Measurements from ENCODE around the gene ZFR.
"Not testable (repeated sequence)": the region's sequence is repeated elsewhere in the genome, so short reads cannot be mapped to it uniquely, and the experiment has no call there.

The ZFR gene

DNA sequence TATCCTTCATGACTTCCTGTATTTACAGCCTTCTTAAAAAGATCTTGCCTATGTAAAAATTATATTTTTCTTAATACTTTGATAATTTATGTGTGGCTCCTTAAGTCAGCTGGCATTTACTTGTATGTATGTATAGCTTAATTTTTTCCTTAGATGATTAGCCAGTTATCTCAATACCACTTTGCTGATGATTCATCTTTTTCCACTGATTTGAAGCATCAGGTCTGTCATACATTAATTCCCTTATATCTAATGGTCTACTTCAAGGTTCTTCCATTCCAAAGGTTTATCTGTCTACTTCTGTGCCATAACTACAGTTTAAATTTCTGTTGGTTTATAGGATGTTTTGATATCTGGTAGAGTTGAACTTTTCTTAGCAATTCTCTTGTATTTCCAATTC lies 86.9 kb downstream of the ZFR start:
- no peak for DNase-seq (ENCODE audit: low read depth)

DNA sequence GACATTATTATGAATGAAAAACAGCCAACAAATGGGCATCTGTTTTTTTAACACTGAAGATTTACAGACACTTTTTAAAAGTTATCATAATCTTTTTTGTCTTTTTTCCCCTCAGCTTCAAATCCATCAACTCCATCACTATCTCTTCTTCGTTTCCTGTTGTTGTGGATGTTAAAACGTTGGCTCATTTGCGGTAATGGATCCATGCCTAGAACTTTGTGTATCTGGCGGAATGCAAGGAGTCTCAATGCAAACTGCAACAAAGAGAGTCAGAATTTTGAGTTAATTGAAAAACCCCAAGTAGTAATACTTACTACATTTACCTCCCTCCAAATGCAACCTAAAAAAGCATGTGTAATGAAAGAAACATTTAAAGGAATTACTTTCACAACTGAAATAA lies 88.9 kb downstream of the ZFR start:
- DNase-seq (ENCODE audit: low read depth) = no peak

DNA sequence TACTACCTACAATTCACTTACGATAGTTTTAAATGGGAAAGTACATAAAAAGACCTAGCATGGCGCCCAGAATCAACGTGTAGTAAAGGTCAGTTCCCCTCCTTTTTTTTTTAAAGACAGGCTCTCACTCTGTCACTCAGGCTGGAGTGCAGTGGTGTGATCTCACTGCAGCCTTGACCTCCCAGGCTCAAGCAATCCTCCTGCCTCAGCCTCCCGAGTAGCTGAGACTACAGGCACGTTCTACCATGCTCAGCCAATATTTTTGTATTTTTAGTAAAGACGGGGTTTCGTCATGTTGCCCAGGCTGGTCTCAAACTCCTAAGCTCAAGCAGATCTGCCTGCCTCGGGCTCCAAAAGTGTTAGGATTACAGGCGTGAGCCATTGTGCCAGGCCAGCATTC lies 91.1 kb downstream of the ZFR start:
- no peak for DNase-seq (ENCODE audit: low read depth)

DNA sequence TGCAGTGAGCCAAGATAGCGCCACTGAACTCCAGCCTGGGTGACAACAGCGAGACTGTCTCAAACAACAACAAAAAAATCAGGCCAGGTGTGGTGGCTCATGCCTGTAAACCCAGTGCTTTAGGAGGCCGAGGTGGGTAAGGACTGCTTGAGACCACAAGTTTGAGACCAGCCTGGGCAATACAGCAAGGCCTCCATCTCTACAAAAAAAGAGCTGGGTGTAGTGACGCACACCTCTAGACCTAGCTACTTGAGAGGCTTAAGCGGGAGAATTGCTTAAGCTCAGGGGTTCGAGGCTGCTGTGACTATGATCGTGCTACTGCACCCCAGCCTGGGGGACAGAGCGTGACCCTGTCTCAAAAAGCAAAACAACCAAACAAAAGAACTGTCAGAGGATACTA lies 91.9 kb downstream of the ZFR start:
- no peak for DNase-seq (ENCODE audit: low read depth)

DNA sequence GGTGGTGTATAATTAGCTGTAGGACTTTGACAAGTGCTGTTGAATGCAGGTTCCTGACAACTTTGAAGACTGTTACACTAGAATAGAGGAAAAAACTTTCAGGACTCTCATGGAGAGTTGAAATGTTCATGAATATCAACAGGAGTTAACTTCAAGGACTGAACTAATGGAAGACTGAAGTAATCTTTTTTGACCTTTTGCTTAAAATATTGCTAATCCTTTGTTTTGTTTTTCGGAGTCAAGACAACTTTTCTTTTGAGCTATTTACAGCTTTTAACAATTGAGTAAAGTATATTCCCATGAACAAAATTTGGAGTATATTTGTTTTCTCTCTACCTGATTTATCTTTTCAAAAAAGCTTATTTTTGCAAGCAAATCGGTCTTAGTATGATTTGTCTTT lies 97.7 kb downstream of the ZFR start:
- DNase-seq (ENCODE audit: low read depth) = no peak

DNA sequence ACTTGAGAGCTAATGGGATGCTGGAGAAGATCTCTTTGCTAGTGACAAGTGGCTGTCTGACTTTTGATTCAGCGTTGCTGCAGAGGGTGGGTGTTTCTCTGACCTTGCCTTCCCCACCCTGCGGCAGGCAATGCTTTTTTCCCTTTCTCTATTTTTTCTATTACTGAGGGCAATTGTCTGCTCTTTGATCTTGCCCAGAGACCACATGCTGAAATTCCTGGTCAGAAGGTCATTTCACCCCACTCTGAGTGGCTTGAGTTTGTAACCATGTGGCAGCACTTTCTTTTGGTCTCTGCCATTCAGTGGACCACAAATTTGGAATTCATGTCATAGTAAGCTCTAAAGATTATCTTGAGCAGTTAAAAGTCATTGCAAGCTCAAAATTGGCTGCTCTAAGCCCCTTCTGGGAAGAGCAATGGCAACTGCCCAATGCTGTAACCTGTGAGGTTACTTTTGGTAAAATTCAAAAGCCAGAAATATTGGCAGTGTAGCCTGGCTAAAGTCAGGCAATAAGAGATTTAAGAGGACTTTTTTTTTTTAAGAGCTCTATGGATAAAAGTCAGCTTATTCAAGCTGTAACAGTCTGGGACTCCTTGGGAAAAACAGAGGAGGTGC lies 101.4 kb downstream of the ZFR start:
- DNase-seq (ENCODE audit: low read depth) = no peak

DNA sequence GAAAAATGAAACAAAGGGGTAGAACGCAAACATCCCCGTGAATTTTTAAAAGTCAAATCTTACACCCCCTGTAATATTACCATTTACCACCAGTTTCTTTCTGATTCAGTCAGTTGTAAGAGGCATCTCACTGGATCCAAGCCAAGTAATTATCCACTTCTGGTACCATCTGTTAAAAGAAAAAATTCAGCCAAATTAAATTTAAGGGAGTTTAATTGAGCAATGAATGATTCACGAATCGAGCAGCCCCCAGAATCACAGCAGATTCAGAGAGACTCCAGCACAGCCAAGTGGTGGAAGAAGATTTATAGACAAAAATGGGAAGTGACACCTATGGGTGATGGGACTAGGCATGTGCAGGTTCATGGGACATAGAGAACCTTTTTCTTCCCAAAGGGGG lies 101.9 kb downstream of the ZFR start:
- no peak for DNase-seq (ENCODE audit: low read depth)

DNA sequence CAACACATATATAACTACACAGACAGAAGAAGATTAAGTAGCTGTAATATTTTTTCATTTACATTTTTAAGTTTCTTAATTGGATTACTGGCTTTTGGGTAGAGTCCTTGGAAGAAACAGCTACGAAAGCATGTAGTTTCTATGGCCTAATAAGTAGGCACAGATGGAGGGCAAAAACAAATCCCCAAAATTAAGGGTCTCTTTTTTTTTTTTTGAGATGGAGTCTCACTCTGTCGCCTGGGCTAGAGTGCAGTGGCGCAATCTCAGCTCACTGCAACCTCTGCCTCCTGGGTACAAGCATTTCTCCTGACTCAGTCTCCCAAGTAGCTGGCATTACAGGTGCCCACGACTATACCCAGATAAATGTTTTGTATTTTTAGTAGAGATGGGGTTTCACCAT lies 104.7 kb downstream of the ZFR start:
- no peak for DNase-seq (ENCODE audit: low read depth)

DNA sequence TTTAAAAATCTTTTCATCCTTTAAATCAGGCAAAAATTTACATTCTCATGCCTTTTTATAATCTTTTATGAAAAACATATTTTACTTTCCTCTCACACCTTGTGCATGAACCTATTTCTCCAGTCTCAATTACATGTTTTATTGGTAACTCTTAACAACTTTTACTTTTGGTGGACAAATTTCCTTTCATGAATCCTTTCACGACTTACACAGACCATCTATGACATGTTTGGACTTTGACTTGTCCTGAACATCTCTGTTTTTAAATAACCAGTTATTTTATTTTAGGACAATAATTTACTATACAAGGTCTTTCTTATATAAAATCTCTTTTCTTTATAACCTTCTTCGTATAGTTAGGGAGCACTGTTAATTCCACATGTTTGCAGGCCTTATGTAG lies 105.3 kb downstream of the ZFR start:
- DNase-seq (ENCODE audit: low read depth) = peak; percentile 31

DNA sequence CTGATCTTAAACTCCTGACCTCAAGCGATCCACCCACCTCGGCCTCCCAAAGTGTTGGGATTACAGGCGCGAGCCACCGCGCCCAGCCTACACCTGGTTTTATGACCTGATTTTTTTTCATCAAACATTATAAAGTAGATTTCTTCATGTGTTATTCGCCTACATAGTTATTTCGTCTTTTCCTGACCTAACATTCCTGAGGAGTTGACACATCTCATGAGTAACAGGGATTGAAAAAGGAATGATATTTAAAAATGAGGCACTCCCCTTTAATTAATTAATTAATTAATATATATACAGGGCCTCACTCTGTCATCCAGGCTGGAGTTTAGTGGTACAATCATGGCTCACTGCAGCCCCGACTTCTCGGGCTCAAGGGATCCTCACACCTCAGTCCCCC lies 111.6 kb downstream of the ZFR start:
- DNase-seq (ENCODE audit: low read depth) = no peak

DNA sequence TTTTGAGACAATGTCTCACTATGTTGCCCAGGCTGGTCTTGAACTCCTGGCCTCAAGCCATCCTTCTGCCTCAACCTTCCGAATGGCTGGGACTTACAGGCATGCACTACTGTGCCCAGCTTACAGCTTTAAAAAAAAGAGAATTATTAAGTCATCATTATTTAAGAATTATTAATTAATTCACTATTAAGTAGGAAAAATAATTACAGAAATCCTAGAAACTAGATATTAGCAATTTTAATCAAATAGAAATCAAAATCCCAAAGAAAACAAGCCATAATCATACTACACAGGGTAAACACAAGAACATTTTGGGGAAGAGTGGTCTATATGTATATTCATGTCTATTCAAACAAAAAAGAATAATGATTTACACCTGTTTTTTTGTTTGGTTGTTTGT lies 112.2 kb downstream of the ZFR start:
- no peak for DNase-seq (ENCODE audit: low read depth)

DNA sequence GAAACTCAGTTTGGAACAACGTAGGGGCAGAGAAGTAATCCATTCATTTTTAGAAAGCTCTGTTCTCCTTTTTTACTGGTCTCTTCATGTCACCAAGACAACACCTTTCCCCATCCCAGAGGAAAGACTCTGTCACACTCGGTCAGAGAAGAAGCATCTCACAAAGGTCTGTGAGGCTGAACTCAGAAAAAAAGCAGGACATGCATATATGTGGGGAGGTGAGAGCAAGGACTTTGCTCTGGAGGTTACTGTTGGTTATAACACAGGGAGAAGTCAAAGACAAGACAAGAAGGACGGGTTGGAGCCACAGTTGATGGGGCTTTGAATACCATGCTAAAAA lies 112.6 kb downstream of the ZFR start:
- DNase-seq (ENCODE audit: low read depth) = no peak

DNA sequence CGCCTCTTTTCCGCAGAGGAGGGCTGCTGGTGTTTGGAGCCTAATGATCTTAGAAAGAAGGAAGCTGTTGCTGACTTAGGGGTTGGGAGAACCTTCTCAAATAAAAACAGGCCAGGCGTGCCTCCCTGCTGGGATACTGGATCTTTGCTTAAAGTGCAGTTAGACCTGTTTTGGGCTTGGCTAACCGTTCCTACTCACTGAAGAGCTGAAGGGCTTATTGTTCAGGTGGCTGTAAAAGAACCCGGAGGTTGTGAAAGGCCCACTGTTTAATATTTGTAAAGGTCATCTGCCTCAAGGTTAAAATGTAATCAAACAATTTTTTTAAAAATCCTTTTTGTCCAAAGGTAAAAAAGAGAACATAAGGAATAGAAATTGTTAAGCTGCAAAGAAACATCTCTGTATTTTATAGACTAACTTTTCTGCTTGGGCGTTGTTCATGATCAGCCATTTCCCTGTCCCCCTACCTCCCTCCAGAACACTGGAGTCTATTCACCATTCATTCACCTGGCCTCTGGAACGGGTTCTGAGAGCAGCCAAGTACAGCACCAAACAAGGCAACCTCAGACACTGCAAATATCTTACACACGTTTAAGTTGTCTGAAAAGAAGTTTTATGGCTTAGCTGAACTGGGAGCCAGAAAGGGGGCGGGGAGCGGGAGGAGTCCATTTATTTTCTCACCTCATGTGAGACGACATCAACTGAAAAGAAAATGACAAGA lies 113.2 kb downstream of the ZFR start:
- no peak for DNase-seq (ENCODE audit: low read depth)

DNA sequence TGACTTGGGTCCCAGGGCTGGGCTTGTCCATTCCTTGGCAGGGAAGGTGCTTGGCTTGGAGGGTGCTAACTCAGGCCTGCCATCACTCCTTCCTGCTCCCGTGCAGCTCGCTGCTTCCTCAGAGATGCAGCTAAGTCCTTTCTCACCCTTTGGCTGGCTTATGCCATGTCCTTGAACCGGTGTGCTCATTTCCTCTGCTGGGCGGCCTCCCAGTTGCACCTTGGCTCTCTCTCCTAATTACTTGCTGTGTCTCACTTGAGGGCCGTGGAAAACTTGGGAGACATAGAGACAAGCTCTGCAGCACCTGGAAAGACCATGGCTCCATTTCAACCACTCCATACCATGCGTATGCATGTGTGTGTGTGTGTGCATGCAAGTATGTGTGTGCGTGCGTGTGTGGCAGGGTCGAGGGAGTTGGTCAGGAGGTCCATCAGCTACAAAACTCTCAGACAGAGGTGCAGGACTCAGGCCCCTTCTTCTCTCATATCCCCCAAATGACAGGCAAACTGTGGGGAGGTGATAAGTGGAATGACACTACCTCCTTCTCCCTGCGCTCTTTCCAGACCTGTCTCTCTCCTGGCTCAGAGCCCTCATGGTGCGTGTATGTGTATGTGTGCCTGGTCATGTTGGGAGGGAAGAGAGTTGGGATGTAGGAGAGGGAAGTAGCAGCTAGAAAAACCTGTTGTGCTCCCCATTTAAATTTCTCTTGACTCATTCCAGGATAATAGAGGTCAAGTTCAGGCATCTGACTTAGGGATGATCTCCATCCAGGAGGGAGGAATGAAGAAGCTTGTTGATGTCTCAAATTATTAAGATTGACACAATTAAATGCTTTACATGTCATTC lies 114.2 kb downstream of the ZFR start:
- DNase-seq (ENCODE audit: low read depth) = no peak

DNA sequence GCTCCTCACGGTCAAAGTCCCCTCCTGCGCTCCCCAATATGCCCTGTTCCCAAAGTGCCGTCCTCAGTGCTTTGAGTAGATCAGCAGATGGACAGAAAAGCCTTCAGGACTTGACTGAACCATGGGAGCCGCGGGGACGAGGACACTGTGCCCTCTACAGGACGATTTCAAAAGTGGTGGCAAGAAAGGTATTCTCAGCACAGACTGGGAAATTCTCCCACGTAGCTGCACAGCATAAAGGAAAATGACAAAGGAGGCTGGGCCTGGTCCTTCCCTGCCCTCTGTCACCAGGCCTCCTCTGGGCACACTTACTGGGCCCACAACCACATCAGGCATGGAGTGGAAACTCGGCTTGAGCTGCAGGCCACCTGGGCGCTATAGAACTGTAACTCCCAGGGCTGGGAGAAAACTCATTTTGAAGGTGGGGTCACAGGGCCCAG lies 115.1 kb downstream of the ZFR start:
- no peak for DNase-seq (ENCODE audit: low read depth)

DNA sequence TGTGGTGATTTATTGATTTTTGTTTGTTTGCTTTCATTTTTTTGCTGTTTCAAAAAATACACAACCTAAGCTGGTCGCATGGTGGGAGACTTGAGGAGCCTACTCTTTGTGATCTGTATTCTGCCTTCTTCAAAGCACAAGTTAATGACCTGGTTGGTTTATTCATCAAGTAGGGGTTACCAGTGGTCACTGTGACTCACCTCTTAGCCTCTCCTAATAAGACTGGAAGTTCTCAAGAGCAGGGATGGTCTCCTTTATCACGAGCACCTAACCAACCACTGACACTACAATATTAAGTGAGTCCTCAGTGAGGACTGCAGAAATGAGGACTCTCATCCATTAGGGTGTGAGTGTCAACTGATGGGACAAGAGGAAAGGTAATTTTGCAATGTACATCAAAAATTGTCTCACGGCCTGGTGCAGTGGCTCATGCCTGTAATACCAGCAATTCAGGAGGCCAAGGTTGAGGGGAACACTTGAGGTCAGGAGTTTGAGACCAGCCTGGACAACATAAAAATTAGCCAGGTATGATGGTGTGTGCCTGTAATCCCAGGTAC lies 118.2 kb downstream of the ZFR start:
- no peak for DNase-seq (ENCODE audit: low read depth)

DNA sequence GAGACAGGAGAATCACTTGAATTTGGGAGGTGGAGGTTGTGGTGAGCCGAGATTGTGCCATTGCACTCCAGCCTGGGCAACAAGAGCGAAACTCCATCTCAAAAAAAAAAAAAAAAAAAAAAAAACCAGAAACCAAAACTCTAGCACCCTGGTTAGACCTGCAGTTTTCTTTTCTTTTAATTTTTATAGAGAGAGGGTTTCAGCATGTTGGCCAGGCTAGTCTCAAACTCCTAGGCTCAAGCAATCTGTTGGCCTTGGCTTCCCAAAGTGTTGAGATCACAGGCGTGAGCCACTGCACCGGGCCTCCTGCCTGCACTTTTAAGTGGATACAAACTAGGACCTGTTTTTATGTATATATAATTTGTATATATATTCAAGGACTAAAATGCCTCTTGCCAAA lies 118.9 kb downstream of the ZFR start:
- no peak for DNase-seq (ENCODE audit: low read depth)

DNA sequence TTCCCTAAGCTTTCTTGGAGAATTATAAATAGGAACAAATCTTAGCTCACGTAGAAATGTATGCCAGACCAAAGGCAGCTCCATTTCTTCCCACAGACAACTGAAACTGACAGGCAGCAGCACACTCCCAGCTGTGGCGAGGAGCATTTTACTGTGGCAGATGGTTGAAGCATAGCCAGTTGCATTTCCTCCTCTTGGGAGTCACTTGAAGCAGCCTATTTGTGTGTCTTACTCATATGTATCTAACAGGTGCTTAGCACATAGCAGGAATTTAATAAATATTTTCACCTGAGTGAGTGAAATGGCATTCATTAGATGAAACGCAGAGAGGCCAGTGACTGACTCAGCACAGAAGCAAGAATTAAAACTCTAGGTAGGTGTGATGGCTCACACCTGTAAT lies 119.5 kb downstream of the ZFR start:
- DNase-seq (ENCODE audit: low read depth) = no peak

DNA sequence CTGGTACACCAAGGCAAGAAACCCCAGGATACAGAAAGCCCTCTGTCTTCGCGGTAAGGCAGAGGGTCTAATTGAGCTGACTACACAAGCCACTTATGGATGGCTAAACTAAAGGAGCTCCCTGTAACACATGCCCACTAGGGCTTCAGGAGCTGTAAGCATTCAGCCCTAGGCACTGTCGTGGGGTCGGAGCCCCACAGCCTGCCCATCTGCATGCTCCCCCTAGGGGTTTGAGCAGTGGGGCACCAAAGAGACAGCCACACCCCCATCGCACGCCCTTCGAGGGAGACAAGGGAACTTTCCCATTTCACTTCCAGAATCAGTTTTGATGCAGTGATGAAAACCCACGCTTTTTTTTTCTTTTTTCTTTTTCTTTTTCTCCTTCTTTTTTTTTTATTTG lies 120.8 kb downstream of the ZFR start:
- DNase-seq (ENCODE audit: low read depth) = no peak

DNA sequence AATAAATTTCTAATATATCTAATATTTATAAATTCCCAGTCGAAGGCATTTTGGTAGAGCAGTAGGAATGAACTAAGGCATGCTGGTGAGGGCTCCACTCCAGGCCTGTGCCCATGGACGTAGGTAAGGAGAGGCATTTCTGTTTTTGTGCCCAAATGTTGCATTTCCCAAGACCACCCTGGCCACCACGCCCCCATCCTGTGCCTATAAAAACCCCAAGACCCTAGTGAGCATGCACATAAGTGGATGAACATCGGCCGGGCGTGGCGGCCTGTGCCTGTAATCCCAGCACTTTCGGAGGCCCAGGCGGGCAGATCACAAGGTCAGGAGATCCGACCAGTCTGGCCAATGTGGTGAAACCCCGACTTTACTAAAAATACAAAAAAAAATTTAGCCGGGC lies 121.7 kb downstream of the ZFR start:
- no peak for DNase-seq (ENCODE audit: low read depth)

DNA sequence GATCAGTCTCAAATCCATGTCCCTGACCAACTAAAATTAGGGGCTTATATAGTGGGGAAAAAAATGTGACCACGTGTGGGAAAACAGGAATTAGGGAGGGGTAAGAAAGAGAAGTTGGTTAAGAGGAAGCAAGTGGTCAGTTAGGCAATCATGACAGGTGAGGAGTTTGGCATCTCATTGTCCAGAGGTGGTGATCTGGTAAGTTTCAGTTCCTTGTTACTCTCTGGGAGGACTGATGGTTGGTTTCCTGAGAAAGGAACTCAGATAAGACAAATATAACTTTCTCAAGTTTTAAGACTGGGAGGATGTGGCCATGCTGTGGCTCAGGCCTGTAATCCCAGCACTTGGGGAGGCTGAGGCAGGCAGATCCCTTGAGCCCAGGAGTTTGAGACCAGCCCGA lies 122.8 kb downstream of the ZFR start:
- DNase-seq (ENCODE audit: low read depth) = not testable (repeated sequence)

DNA sequence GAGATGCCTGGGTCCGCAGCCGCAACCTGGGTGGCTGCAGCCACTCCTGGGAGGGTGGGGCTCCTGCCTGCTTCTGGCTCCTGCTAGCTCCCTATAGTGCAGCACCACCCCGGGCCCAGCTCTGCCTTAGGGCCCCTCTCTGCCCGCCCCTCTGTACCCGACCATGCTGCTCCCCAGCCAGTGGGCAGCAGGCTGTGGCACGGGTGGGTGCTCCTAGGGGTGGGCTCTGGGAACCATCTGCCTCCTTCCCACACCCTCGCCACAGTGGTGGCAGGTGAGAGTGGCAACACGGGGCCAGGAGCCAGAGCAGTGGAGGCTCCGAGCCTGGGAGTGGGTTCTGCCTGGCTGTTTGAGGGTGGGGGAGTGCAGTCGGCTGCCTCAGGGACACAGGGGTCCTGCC lies 124.0 kb downstream of the ZFR start:
- no peak for DNase-seq (ENCODE audit: low read depth)

DNA sequence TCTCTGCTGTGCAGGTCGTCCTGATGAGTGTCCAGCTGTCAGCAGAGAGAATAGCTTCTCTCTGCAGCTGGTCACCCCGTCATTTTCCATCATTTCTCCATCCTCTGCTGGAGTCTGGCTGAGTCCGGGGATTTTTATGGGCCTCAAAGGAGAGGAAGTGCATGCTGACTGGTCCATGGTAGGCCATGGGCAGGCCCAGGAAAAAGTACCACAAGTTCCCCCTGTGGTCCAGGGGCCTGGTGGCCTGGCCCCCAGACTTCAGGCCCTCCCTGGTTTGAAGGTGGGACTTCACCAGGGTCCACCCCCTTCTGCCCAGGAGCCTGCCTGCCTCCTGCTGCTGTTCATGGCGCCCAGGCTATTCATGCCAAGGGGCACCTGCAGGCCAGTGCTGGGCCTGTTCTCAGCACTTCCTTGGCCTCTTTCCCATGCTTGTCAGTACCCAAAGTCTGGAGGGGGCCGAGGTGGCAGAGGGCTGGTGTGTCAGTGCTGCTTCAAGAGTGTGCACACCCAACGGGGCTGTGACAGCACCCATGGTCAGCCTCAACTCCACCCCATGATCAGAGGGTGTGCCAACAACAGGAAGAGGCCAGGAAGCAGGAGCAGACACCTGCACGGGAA lies 124.5 kb downstream of the ZFR start:
- DNase-seq (ENCODE audit: low read depth) = no peak
